Panc1 (cell line): ENCODE results near the gene FBF1. TPM values are rescaled to one million over a fixed set of nuclear protein-coding genes. Genes with fewer than 3 reads are reported as not detected.

ENCODE experiments used
- ATAC-seq: fragments of 200-7000 bp; cut with Tn5 transposase; 2 replicates; pipeline ENCODE4 v1.9.1; 2020; ENCODE audit warnings: mild to moderate bottlenecking, moderate library complexity
- BruUV-seq: library from RNA; stranded (reverse); fragments of 400-500 nt; replicated peaks from 2 replicates; lab custom pipeline; 2021; lab: Mats Ljungman, UMichigan
- CTCF ChIA-PET: fragments of 300-600 bp; sonication (Branson Sonifier 250); formaldehyde crosslinking; loops from one replicate; lab custom pipeline; 2022; ENCODE audit warnings: antibody characterized with exemption; lab: Charles Lee
- POLR2A ChIA-PET: fragments of 300-600 bp; sonication (Branson Sonifier 250); formaldehyde crosslinking; loops from one replicate; lab custom pipeline; 2022; ENCODE audit warnings: antibody characterized with exemption; lab: Charles Lee
- DNase-seq: peaks from one replicate; pipeline ENCODE4 v3.0.0-alpha.2; 2010; ENCODE audit warnings: low read depth, low spot score
- H3K27ac ChIP-seq: 2 replicates; pipeline ENCODE4 v1.5.1; 2011; ENCODE audit warnings: mild to moderate bottlenecking, low read length, inconsistent platforms
- H3K27me3 ChIP-seq: fragments of 200-500 bp; sonication (Bioruptor generic); 2 replicates; pipeline ENCODE4 v1.6.0; 2014; ENCODE audit warnings: low read length, inconsistent platforms; ENCODE audit not compliant: control insufficient read depth, insufficient read depth
- H3K36me3 ChIP-seq: fragments of 200-500 bp; sonication (Bioruptor generic); 2 replicates; pipeline ENCODE4 v1.5.1; 2014; ENCODE audit warnings: inconsistent platforms, mild to moderate bottlenecking, low read length, moderate library complexity; ENCODE audit not compliant: control insufficient read depth, insufficient read depth
- H3K4me1 ChIP-seq: 2 replicates; pipeline ENCODE4 v1.5.1; 2011; ENCODE audit warnings: inconsistent platforms, mild to moderate bottlenecking, low read length, moderate library complexity; ENCODE audit not compliant: control insufficient read depth, insufficient read depth
- H3K4me3 ChIP-seq, 2 experiments: 2 replicates each; pipeline ENCODE4 v1.5.1; 2011 to 2012; ENCODE audit warnings: low read depth in 2 of 2, low read length in 2 of 2, mild to moderate bottlenecking in 2 of 2, inconsistent platforms in 1 of 2, moderate library complexity in 1 of 2
- H3K9me3 ChIP-seq: fragments of 200-500 bp; sonication (Bioruptor generic); 2 replicates; pipeline ENCODE4 v1.5.1; 2014; ENCODE audit warnings: low read depth, mild to moderate bottlenecking, inconsistent platforms, low read length, moderate library complexity; ENCODE audit not compliant: control insufficient read depth, insufficient read depth
- POLR2AphosphoS5 ChIP-seq: IDR thresholded peaks from 2 replicates; pipeline ENCODE4 v1.6.1; 2012; ENCODE audit warnings: mild to moderate bottlenecking, low read depth, low read length, moderate library complexity
- SIN3A ChIP-seq: IDR thresholded peaks from 2 replicates; pipeline ENCODE4 v1.6.1; 2012; ENCODE audit warnings: low read depth, mild to moderate bottlenecking, low read length, moderate library complexity, borderline replicate concordance; ENCODE audit not compliant: insufficient read depth
- TCF7L2 ChIP-seq: IDR thresholded peaks from 2 replicates; pipeline ENCODE4 v1.6.1; 2011; ENCODE audit warnings: mild to moderate bottlenecking, low read depth, low read length, inconsistent platforms
- in situ Hi-C: cut with HindIII; loops from 2 replicates; pipeline ENCODE4 v1.10.0; 2016; ENCODE audit warnings: low sequenced_read_pairs, low pct_unique_long_range_greater_than_20kb
- intact Hi-C: fragments of 100-400 bp; cut with micrococcal nuclease; formaldehyde crosslinking; loops from one replicate; pipeline ENCODE4 v1.10.0; 2022; ENCODE audit not compliant: unreplicated experiment
- total RNA-seq: library from RNA; stranded (reverse); gene quantifications from one replicate; pipeline ENCODE4 v1.2.1, GENCODE V29; 2021; ENCODE audit not compliant: unreplicated experiment
- TF ChIP-seq, protein P1 (sequence below), 2 experiments: IDR thresholded peaks; 2 replicates each; pipeline ENCODE4 v1.6.1; 2011 to 2012; ENCODE audit warnings: low read depth in 2 of 2, control low read depth in 1 of 2, low read length in 1 of 2, mild to moderate bottlenecking in 1 of 2, moderate library complexity in 1 of 2; ENCODE audit not compliant: insufficient read depth in 1 of 2
- TF ChIP-seq, protein P2 (sequence below): fragments of 450-650 bp; IDR thresholded peaks from 2 replicates; pipeline ENCODE4 v1.5.1; 2017; ENCODE audit warnings: mild to moderate bottlenecking

Gene FBF1
- total RNA-seq, 1 experiment from 2014 or later: 32.5 TPM

DNA sequence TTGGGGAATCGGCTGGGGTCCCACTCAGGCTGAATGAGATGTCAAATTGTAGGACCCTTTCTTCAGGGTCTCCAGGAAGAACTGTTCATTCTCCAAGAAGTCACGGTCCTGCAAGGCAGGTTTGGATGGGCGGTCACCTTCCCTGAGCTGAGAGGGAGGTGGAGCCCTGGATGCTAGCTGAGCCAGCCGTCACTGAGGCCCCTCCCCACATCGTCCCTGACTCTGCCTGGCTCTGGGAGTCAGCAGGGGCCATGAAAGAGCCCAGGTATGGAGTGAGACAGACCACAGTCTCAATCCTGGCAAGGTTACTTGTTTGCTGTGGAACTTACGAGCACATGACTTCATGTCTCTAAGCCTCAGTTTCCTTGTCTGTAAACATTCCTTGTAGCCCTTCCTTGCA, 30.1 kb downstream of the FBF1 start:
- POLR2A ChIA-PET: interaction anchor here (0.6 kb wide), 1 partner anchor 1373 kb away, joined by 6 read pairs; no protein-coding TSS in a partner anchor
- CTCF ChIA-PET: no interaction called here
- BruUV-seq: no TSS peak

DNA sequence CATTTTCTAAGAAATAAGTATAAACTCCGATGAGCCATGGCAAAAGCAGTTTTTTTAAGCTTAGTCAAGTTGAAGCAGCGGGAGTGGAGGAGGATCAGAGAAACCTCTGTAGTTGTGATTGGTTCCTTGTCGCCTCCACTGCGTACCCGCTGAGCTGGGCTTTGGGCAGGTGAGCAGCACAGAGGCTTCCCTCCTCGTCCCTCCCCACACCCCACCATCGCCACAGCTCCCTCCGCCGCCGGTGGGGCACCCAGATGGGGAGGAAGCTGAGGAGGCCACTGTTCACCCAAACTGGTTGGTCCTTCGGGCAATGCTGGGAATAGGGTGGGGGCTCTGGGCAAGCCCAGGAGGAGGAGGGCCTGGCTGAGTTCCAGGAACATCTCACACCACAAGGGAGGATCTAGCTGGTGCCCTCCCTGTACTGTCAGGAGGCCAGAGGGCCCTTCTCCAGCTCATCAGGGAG, 31.0 kb downstream of the FBF1 start:
- BruUV-seq: no TSS peak
- ChIA-PET CTCF (interaction anchor here (0.6 kb wide), 2 partner anchors 21 to 91 kb away, joined by 3 to 4 read pairs; partner anchors contain the start of gene CDK3), POLR2A (interaction anchor here (0.6 kb wide), 2 partner anchors 185 to 1374 kb away, joined by 3 to 6 read pairs; no protein-coding TSS in a partner anchor)
- Histone ChIP-seq H3K9me3 (no peaks in the 10 kb centered on the region), H3K4me3 (no peak overlapping the region), H3K27me3 (no peaks in the 10 kb centered on the region), H3K36me3 (no peaks in the 10 kb centered on the region), H3K27ac (no peak overlapping the region), H3K4me1 (peaks cover 4% of the 10 kb centered on the region)
- ATAC-seq: no peak
- in situ Hi-C loops: no loop called here
- intact Hi-C loops: loop anchor here (5.0 kb wide), 1 partner anchor 92 kb away; the partner anchor contains the start of gene CDK3
- DNase-seq: no peak
- TF ChIP-seq SIN3A: no peak
- TF ChIP-seq, protein P1, sequence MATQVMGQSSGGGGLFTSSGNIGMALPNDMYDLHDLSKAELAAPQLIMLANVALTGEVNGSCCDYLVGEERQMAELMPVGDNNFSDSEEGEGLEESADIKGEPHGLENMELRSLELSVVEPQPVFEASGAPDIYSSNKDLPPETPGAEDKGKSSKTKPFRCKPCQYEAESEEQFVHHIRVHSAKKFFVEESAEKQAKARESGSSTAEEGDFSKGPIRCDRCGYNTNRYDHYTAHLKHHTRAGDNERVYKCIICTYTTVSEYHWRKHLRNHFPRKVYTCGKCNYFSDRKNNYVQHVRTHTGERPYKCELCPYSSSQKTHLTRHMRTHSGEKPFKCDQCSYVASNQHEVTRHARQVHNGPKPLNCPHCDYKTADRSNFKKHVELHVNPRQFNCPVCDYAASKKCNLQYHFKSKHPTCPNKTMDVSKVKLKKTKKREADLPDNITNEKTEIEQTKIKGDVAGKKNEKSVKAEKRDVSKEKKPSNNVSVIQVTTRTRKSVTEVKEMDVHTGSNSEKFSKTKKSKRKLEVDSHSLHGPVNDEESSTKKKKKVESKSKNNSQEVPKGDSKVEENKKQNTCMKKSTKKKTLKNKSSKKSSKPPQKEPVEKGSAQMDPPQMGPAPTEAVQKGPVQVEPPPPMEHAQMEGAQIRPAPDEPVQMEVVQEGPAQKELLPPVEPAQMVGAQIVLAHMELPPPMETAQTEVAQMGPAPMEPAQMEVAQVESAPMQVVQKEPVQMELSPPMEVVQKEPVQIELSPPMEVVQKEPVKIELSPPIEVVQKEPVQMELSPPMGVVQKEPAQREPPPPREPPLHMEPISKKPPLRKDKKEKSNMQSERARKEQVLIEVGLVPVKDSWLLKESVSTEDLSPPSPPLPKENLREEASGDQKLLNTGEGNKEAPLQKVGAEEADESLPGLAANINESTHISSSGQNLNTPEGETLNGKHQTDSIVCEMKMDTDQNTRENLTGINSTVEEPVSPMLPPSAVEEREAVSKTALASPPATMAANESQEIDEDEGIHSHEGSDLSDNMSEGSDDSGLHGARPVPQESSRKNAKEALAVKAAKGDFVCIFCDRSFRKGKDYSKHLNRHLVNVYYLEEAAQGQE (IDR thresholded peaks at IDR 0.05; ENCODE audit: insufficient read depth in 1 of 2, low read depth in 2 of 2, low read length in 1 of 2): no peak
- TF ChIP-seq, protein P2, sequence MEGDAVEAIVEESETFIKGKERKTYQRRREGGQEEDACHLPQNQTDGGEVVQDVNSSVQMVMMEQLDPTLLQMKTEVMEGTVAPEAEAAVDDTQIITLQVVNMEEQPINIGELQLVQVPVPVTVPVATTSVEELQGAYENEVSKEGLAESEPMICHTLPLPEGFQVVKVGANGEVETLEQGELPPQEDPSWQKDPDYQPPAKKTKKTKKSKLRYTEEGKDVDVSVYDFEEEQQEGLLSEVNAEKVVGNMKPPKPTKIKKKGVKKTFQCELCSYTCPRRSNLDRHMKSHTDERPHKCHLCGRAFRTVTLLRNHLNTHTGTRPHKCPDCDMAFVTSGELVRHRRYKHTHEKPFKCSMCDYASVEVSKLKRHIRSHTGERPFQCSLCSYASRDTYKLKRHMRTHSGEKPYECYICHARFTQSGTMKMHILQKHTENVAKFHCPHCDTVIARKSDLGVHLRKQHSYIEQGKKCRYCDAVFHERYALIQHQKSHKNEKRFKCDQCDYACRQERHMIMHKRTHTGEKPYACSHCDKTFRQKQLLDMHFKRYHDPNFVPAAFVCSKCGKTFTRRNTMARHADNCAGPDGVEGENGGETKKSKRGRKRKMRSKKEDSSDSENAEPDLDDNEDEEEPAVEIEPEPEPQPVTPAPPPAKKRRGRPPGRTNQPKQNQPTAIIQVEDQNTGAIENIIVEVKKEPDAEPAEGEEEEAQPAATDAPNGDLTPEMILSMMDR: no peak
- TF ChIP-seq TCF7L2: no peak
- TF ChIP-seq POLR2AphosphoS5: no peak

More for the DNA sequence above, 30.1 kb downstream of the FBF1 start:
- Histone ChIP-seq H3K27me3 (no peaks in the 10 kb centered on the region), H3K9me3 (no peaks in the 10 kb centered on the region), H3K27ac (no peak overlapping the region), H3K4me3 (no peak overlapping the region), H3K4me1 (peaks cover 1% of the 10 kb centered on the region), H3K36me3 (no peaks in the 10 kb centered on the region)
- in situ Hi-C loops (no loop called here), intact Hi-C loops (no loop called here)
- TF ChIP-seq SIN3A: no peak
- TF ChIP-seq, protein P2: no peak
- TF ChIP-seq TCF7L2: no peak
- TF ChIP-seq, protein P1 (IDR thresholded peaks at IDR 0.05; ENCODE audit: insufficient read depth in 1 of 2, low read depth in 2 of 2, low read length in 1 of 2): no peak
- TF ChIP-seq POLR2AphosphoS5: no peak
- no peak for DNase-seq
- ATAC-seq: no peak
